K562 (cell line): Measurements from ENCODE around the gene MIEF1. TPM values are rescaled to one million over a fixed set of nuclear protein-coding genes. Genes with fewer than 3 reads are reported as not detected.
A peak's percentile ranks its signal among the peaks of the same experiment; 100 is the strongest.
"Not testable (repeated sequence)": the region's sequence is repeated elsewhere in the genome, so short reads cannot be mapped to it uniquely, and the experiment has no call there.

ENCODE experiments used
- ATAC-seq: fragments of 200-7000 bp; cut with Tn5 transposase; 3 replicates; pipeline ENCODE4 v1.9.1; 2020; ENCODE audit warnings: moderate library complexity
- BruUV-seq: library from RNA; stranded (reverse); fragments of 400-500 nt; replicated peaks from 2 replicates; lab custom pipeline; 2021; lab: Mats Ljungman, UMichigan
- CTCF ChIA-PET: fragments of 300-600 bp; formaldehyde crosslinking; extraction: SDS; loops from one replicate; lab custom pipeline; 2021; ENCODE audit warnings: low intra/inter-chr PET ratio; lab: Yijun Ruan, JAX
- POLR2A ChIA-PET: fragments of 300-600, 350-650 bp; sonication (Branson Sonifier 250); formaldehyde crosslinking; extraction: SDS; loops from one replicate; lab custom pipeline; 2021; ENCODE audit warnings: antibody characterized with exemption, inconsistent platforms; lab: Yijun Ruan, JAX
- DNase-seq, 4 experiments: peaks; one replicate each; pipeline versions ENCODE4 v3.0.0 to v3.0.0-alpha.2; 2011 to 2018; ENCODE audit warnings: low spot score in 3 of 4, mixed read lengths in 3 of 4; ENCODE audit errors: extremely low read depth in 1 of 4
- FAIRE-seq: peaks from 2 replicates; lab custom pipeline; 2011; peaks lifted over from hg19 to GRCh38; lab: Jason Lieb, UNC
- H2AFZ ChIP-seq: 2 replicates; pipeline ENCODE4 v1.6.0; 2011; ENCODE audit warnings: low read depth, low read length, control low read depth, inconsistent platforms
- H3K27ac ChIP-seq: fragments of 200-600 bp; 3 replicates; pipeline ENCODE4 v1.8.0; 2011; ENCODE audit warnings: low read depth, mild to moderate bottlenecking, control low read depth, inconsistent platforms, low read length, moderate library complexity, mixed read lengths; ENCODE audit errors: extremely low read depth
- H3K27me3 ChIP-seq, 2 experiments: fragments of 300-600 bp in 1 of 2; 2 replicates in 1 of 2; 3 replicates in 1 of 2; pipeline versions ENCODE4 v1.6.0 to v1.8.0; 2011; ENCODE audit warnings: inconsistent platforms in 2 of 2, low read length in 2 of 2, mild to moderate bottlenecking in 1 of 2, mixed read lengths in 1 of 2, moderate library complexity in 1 of 2; ENCODE audit not compliant: control insufficient read depth in 2 of 2, insufficient read depth in 2 of 2
- H3K36me3 ChIP-seq: fragments of 300-600 bp; 3 replicates; pipeline ENCODE4 v1.8.0; 2011; ENCODE audit warnings: mild to moderate bottlenecking, low read length, inconsistent platforms; ENCODE audit not compliant: control insufficient read depth, insufficient read depth
- H3K4me1 ChIP-seq, 2 experiments: fragments of 200-600 bp in 1 of 2; replicated peaks in 1 of 2; 2 replicates in 1 of 2; 3 replicates in 1 of 2; pipeline versions ENCODE4 v1.5.1 to v1.8.0; 2011; ENCODE audit warnings: inconsistent platforms in 2 of 2, low read length in 2 of 2, mild to moderate bottlenecking in 1 of 2, mixed read lengths in 1 of 2, moderate library complexity in 1 of 2; ENCODE audit not compliant: control insufficient read depth in 2 of 2, insufficient read depth in 2 of 2
- H3K4me2 ChIP-seq: 2 replicates; pipeline ENCODE4 v1.6.1; 2011; ENCODE audit warnings: low read length, control low read depth, inconsistent platforms, mixed read lengths; ENCODE audit not compliant: insufficient read depth
- H3K4me3 ChIP-seq: fragments of 200-600 bp; sonication (generic), shearing (Covaris generic); 2 replicates; pipeline ENCODE4 v1.5.1; 2016; ENCODE audit warnings: control low read depth, inconsistent platforms
- H3K79me2 ChIP-seq: fragments of 200-600 bp; 3 replicates; pipeline ENCODE4 v1.8.0; 2011; ENCODE audit warnings: low read length, inconsistent platforms; ENCODE audit not compliant: control insufficient read depth, insufficient read depth
- H3K9ac ChIP-seq, 2 experiments: 2 replicates each; pipeline versions ENCODE4 v1.6.0 to v1.6.1; 2011; ENCODE audit warnings: low read depth in 2 of 2, low read length in 2 of 2, control low read depth in 1 of 2, inconsistent platforms in 1 of 2, mild to moderate bottlenecking in 1 of 2, mixed read lengths in 1 of 2; ENCODE audit not compliant: insufficient read depth in 1 of 2
- H3K9me1 ChIP-seq: one replicate; pipeline ENCODE4 v1.6.0; 2011; ENCODE audit warnings: inconsistent platforms, mild to moderate bottlenecking, low read length, moderate library complexity; ENCODE audit not compliant: control insufficient read depth, insufficient read depth
- H3K9me3 ChIP-seq: replicated peaks from 2 replicates; pipeline ENCODE4 v1.5.1; 2011; ENCODE audit warnings: low read depth, low read length, inconsistent platforms; ENCODE audit not compliant: control insufficient read depth, insufficient read depth
- H4K20me1 ChIP-seq: replicated peaks from 2 replicates; pipeline ENCODE4 v1.6.1; 2011; ENCODE audit warnings: low read length, inconsistent platforms, mixed read lengths; ENCODE audit not compliant: control insufficient read depth, insufficient read depth
- CCNT2 ChIP-seq: IDR thresholded peaks from 2 replicates; pipeline ENCODE4 v1.6.1; 2011; ENCODE audit warnings: borderline replicate concordance, low read depth, mild to moderate bottlenecking, moderate library complexity, mixed read lengths, low read length; ENCODE audit not compliant: insufficient read length; ENCODE audit errors: extremely low read depth
- CHD1 ChIP-seq: fragments of 200-600 bp; sonication (generic); IDR thresholded peaks from one replicate; pipeline ENCODE4 v1.6.1; 2012; ENCODE audit warnings: mild to moderate bottlenecking, moderate library complexity, low read length, inconsistent platforms
- ETS1 ChIP-seq: conservative IDR thresholded peaks from 2 replicates; pipeline ENCODE4 v1.6.1; 2011; ENCODE audit warnings: low read depth, mild to moderate bottlenecking, low read length; ENCODE audit not compliant: control insufficient read depth
- FOXA3 ChIP-seq, 2 experiments: fragments of 450-650 bp in 1 of 2; sonication (generic) in 1 of 2; formaldehyde crosslinking; IDR thresholded peaks in 1 of 2; conservative IDR thresholded peaks in 1 of 2; 2 replicates each; pipeline versions ENCODE4 v1.4.0 to v1.8.0; 2020 to 2022; ENCODE audit warnings: mild to moderate bottlenecking in 2 of 2, missing genetic modification reagents in 1 of 2
- FOXK1 ChIP-seq: sonication (generic); formaldehyde crosslinking; IDR thresholded peaks from 2 replicates; pipeline ENCODE4 v1.8.0; 2022; ENCODE audit warnings: missing genetic modification reagents, mild to moderate bottlenecking, borderline replicate concordance
- GMEB1 ChIP-seq: fragments of 250-450 bp; sonication (Bioruptor Pico); IDR thresholded peaks from 2 replicates; pipeline ENCODE4 v1.4.0; 2020; ENCODE audit warnings: mild to moderate bottlenecking
- HNRNPL ChIP-seq: fragments of 200-400 bp; formaldehyde crosslinking; IDR thresholded peaks from 2 replicates; pipeline ENCODE4 v1.6.1; 2017; ENCODE audit warnings: low read depth, mild to moderate bottlenecking, low read length
- POLR2AphosphoS5 ChIP-seq: IDR thresholded peaks from 2 replicates; pipeline ENCODE4 v1.6.1; 2011; ENCODE audit warnings: mild to moderate bottlenecking, low read depth, low read length, moderate library complexity; ENCODE audit not compliant: control insufficient read depth, insufficient read depth
- SIRT6 ChIP-seq: IDR thresholded peaks from one replicate; pipeline ENCODE4 v1.6.1; 2012; ENCODE audit warnings: low read depth, mild to moderate bottlenecking, control low read depth, inconsistent platforms, low read length, moderate library complexity
- SRF ChIP-seq, 2 experiments: fragments of 250-450, 450-650 bp in 1 of 2; sonication (Bioruptor Pico) in 1 of 2; sonication (generic) in 1 of 2; formaldehyde crosslinking; IDR thresholded peaks; 2 replicates each; pipeline versions ENCODE4 v1.5.0 to v1.5.1; 2020 to 2022; ENCODE audit warnings: mild to moderate bottlenecking in 1 of 2, missing genetic modification reagents in 1 of 2
- ZBTB9 ChIP-seq: fragments of 450-650 bp; formaldehyde crosslinking; IDR thresholded peaks from 2 replicates; pipeline ENCODE4 v1.4.0; 2020; ENCODE audit warnings: mild to moderate bottlenecking, moderate library complexity
- ZC3H4 ChIP-seq: sonication (generic); formaldehyde crosslinking; IDR thresholded peaks from 2 replicates; pipeline ENCODE4 v1.9.0; 2021; ENCODE audit warnings: missing genetic modification reagents, borderline replicate concordance
- ZNF143 ChIP-seq: sonication (generic); formaldehyde crosslinking; IDR thresholded peaks from 2 replicates; pipeline ENCODE4 v1.9.0; 2022; ENCODE audit warnings: mild to moderate bottlenecking, missing genetic modification reagents
- WGBS: fragments of 100-300 bp; shearing (Covaris generic); methylation state at CpG from one replicate; pipeline ENCODE4 v1.1.6; 2016; ENCODE audit warnings: low coverage, mixed read lengths; ENCODE audit not compliant: insufficient coverage; ENCODE audit errors: missing lambda C conversion rate; 5-methylcytosine and 5-hydroxymethylcytosine counted together
- in situ Hi-C: fragments of 300-500 bp; cut with MboI; formaldehyde crosslinking; loops from 4 replicates; pipeline ENCODE4 v1.15.0; 2018; ENCODE audit warnings: inconsistent platforms, mixed read lengths
- intact Hi-C: fragments of 100-400 bp; cut with micrococcal nuclease; formaldehyde crosslinking; loops from 2 replicates; pipeline ENCODE4 v1.14.2; 2022
- polyA plus RNA-seq, 8 experiments: library from polyadenylated mRNA; depleted of rRNA in 4 of 8; stranded (reverse) in 5 of 8; unstranded in 3 of 8; fragments of >200 nt; fragmentation: Nextera tagmentation in 2 of 8; fragmentation: Illumina TruSeq in 1 of 8; extraction: Ambion mirVana in 2 of 8; extraction: Trizol in 1 of 8; gene quantifications; 2 replicates each; pipeline versions ENCODE4 v1.2.1 to v1.2.3, GENCODE V29; 2011 to 2014; ENCODE audit warnings: inconsistent platforms in 1 of 8, missing spikeins in 1 of 8
- total RNA-seq, 7 experiments: library from RNA; depleted of rRNA in 6 of 7; stranded (reverse); fragments of >200 nt in 6 of 7; fragmentation: Illumina TruSeq in 2 of 7; extraction: Trizol in 2 of 7; gene quantifications; 2 replicates each; pipeline versions ENCODE4 v1.2.1 to v1.2.3, GENCODE V29; 2011 to 2021; ENCODE audit warnings: low replicate concordance in 1 of 7

MIEF1 gene
- total and polyA plus RNA-seq, 9 of the 15 experiments (the other 6 are each of a cell fraction or from before 2014, with no cell fraction given): 10.9 to 51.8 (median 25.5) TPM

GRCh38 chr22:39521106-39521885 lies 19.2 kb downstream of the MIEF1 start:
- peaks cover 58% of the 10 kb centered on the region for H3K36me3 ChIP-seq
- H3K9me1 ChIP-seq, FAIRE-seq, DNase-seq, CTCF ChIA-PET, H3K9me3 ChIP-seq, BruUV-seq, ATAC-seq, H3K27me3 ChIP-seq, H2AFZ ChIP-seq, in situ Hi-C loops: not testable (repeated sequence)
- peak overlapping the region; percentile 99 to 100 for H3K9ac ChIP-seq
- peaks cover 66% of the 10 kb centered on the region for H3K79me2 ChIP-seq
- peaks cover 28% of the 10 kb centered on the region for H4K20me1 ChIP-seq
- 0 out of 2 replicates have a peak, but pooled peaks have one; percentile 6 for TF ChIP-seq ZBTB9
- TF ChIP-seq FOXA3 (CRISPR knock-in tag; conservative IDR thresholded peaks at IDR 0.05 in 1 of 2, IDR thresholded peaks at IDR 0.05 in 1 of 2): 0 out of 4 replicates have a peak, but pooled peaks of 1 of the 2 experiments have one; percentile 20
- 0 out of 2 replicates have a peak, but pooled peaks have one; percentile 53 for TF ChIP-seq ETS1
- TF ChIP-seq GMEB1: 0 out of 2 replicates have a peak, but pooled peaks have one; percentile 39
- TF ChIP-seq CCNT2: peak; percentile 12
- peak; percentile 41; the same call in 1 of the 2 replicates for TF ChIP-seq ZC3H4 (CRISPR knock-in tag)
- TF ChIP-seq ZNF143 (CRISPR knock-in tag): 0 out of 2 replicates have a peak, but pooled peaks have one; percentile 14
- TF ChIP-seq CHD1: peak; percentile 83
- TF ChIP-seq SRF (CRISPR knock-in tag; IDR thresholded peaks at IDR 0.05): peak in 1 of 2 experiments; percentile 83; a peak in 2 of 4 replicates
- peak; percentile 83 for TF ChIP-seq SIRT6
- TF ChIP-seq FOXK1 (CRISPR knock-in tag): 0 out of 2 replicates have a peak, but pooled peaks have one; percentile 45
- TF ChIP-seq HNRNPL: 0 out of 2 replicates have a peak, but pooled peaks have one; percentile 37
- TF ChIP-seq POLR2AphosphoS5: peak; percentile 39; the same call in 1 of the 2 replicates
- intact Hi-C loops: loop anchor here (2.0 to 10.0 kb wide), 2 partner anchors 202 to 346 kb away; partner anchors contain the start of gene RPL3
- H3K4me3 ChIP-seq: peak overlapping the region; percentile 99
- peak overlapping the region; percentile 97 for H3K4me2 ChIP-seq
- POLR2A ChIA-PET: interaction anchor here (0.7 to 6.1 kb wide), 10 partner anchors 9 to 1395 kb away, joined by 3 to 106 read pairs (median 8); partner anchors contain the start of genes MIEF1 and RPL3
- peak overlapping the region; percentile 100 for H3K27ac ChIP-seq
- WGBS: under 1% methylated on average over 20 of the region's 28 CpGs
- H3K4me1 ChIP-seq: peaks cover 23 to 34% of the 10 kb centered on the region in 2 experiments; a peak in 4 of 5 replicates
